ENCODE measurements around the gene PTPRM. TPM values are rescaled to one million over a fixed set of nuclear protein-coding genes. Genes with fewer than 3 reads are reported as not detected.

Gene PTPRM
- total and polyA plus RNA-seq, 4 donors = 118 to 160 (median 122) TPM

- no peak overlapping the region for H3K4me3 ChIP-seq (ENCODE audit: low read depth, low read length)
- H3K36me3 ChIP-seq (ENCODE audit: control insufficient read depth, insufficient read depth, low read length) = no peaks in the 10 kb centered on the region
- H3K9me3 ChIP-seq (ENCODE audit: control insufficient read depth, insufficient read depth, low read length) = no peaks in the 10 kb centered on the region
- no peaks in the 10 kb centered on the region for H3K27me3 ChIP-seq (ENCODE audit: control insufficient read depth, insufficient read depth, low read length)
- no CpG with 5 or more reads among the region's 1 CpG for WGBS (ENCODE audit: insufficient coverage)
- H3K27ac ChIP-seq (ENCODE audit: low read depth, low read length) = no peak overlapping the region
- no peak for DNase-seq (ENCODE audit: low read depth in 4 of 6, low spot score in 6 of 6)
- peaks cover 6% of the 10 kb centered on the region for H3K4me1 ChIP-seq (ENCODE audit: control insufficient read depth, insufficient read depth, low read length)
Observed at GRCh38 chr18:7658701-7659100, 91.6 kb downstream of the PTPRM start.

DNA sequence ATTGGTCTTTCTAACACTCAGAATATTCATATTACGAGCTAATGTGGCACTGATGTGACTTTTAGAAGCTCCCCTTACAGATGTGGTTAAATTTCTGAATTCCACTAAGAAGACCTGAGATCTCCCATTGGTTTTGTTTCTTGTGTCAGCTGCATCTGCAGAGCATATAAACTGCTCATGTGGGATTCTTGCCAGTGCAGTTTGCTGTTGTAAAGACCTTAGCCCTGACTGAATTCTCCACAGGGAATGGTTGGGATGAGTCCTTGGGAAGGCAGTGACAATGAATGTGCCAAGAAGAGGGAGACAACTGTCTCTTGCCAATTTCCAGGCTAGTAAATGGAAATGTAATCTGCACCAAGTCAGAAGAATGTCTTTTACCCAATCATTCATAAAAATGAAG is 94.1 kb downstream of the PTPRM start:
- no peak overlapping the region for H3K27ac ChIP-seq (ENCODE audit: low read depth, low read length)

GRCh38 chr18:7662866-7663265 is 95.8 kb downstream of the PTPRM start:
- H3K9me3 ChIP-seq (ENCODE audit: control insufficient read depth, insufficient read depth, low read length) = no peaks in the 10 kb centered on the region
- H3K27me3 ChIP-seq (ENCODE audit: control insufficient read depth, insufficient read depth, low read length) = no peaks in the 10 kb centered on the region
- H3K4me1 ChIP-seq (ENCODE audit: control insufficient read depth, insufficient read depth, low read length) = peaks cover 11% of the 10 kb centered on the region
- 100% methylated on average over 1 of the region's 2 CpGs for WGBS (ENCODE audit: insufficient coverage)
- no peaks in the 10 kb centered on the region for H3K36me3 ChIP-seq (ENCODE audit: control insufficient read depth, insufficient read depth, low read length)
- no peak overlapping the region for H3K4me3 ChIP-seq (ENCODE audit: low read depth, low read length)
- H3K27ac ChIP-seq (ENCODE audit: low read depth, low read length) = no peak overlapping the region
- no peak for DNase-seq (ENCODE audit: low read depth in 4 of 6, low spot score in 6 of 6)

More for the DNA sequence above, 94.1 kb downstream of the PTPRM start:
- H3K4me1 ChIP-seq (ENCODE audit: control insufficient read depth, insufficient read depth, low read length) = peaks cover 14% of the 10 kb centered on the region
- H3K9me3 ChIP-seq (ENCODE audit: control insufficient read depth, insufficient read depth, low read length) = no peaks in the 10 kb centered on the region
- no peaks in the 10 kb centered on the region for H3K27me3 ChIP-seq (ENCODE audit: control insufficient read depth, insufficient read depth, low read length)
- WGBS (ENCODE audit: insufficient coverage) = no CpG with 5 or more reads among the region's 1 CpG
- DNase-seq (ENCODE audit: low read depth in 4 of 6, low spot score in 6 of 6) = peak in 3 of 6 donors; percentile 15 to 70 (median 51)
- no peak overlapping the region for H3K4me3 ChIP-seq (ENCODE audit: low read depth, low read length)
- H3K36me3 ChIP-seq (ENCODE audit: control insufficient read depth, insufficient read depth, low read length) = no peaks in the 10 kb centered on the region

DNA sequence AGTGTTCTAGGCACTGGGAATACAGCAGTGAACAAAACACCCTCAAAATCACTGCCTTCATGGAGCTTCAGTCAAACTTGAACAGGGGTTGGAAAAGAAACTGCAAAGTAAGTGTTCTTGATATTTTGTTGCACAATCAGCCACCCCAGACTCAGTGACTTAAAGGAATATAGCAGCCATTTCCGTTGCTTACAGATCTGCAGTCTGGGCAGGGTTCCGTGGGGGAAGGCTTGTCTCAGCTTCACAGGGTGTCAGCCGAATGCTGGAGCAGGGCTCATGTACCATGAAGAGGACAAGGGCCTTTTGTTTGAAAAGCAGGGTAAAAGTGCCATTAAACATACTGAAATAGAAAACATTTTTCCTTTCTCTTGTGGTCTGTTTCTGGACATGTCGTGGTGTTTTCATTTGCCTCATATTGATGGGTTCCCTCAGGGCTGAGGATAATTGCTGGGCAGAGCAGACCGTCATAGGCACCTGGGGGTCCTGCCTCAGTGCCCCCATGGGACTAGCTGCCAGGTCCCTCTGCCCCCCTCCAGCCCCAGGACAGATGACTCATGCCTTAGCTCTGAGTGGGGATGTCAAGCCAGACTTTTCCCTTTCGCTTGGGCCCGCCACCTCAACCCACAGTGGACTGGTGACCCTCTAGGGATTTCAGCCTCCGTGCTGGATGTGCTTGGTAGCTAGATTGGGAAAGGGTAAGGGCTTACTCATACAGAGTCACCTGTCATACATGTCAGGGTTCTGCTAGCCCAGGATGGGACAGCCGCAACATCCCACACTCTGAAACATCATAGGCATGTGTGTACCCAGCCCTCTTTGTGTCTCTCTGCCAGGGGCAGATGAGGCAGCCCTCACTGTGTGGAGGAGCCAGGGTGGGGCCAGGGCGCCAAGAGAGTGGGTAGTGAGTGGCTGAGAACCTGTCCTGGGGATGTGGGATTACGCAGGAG is 96.5 kb downstream of the PTPRM start:
- Histone ChIP-seq H3K36me3 (ENCODE audit: control insufficient read depth, insufficient read depth, low read length) (no peaks in the 10 kb centered on the region), H3K4me3 (ENCODE audit: low read depth, low read length) (no peak overlapping the region), H3K9me3 (ENCODE audit: control insufficient read depth, insufficient read depth, low read length) (no peaks in the 10 kb centered on the region), H3K27ac (ENCODE audit: low read depth, low read length) (no peak overlapping the region), H3K4me1 (ENCODE audit: control insufficient read depth, insufficient read depth, low read length) (peaks cover 15% of the 10 kb centered on the region), H3K27me3 (ENCODE audit: control insufficient read depth, insufficient read depth, low read length) (no peaks in the 10 kb centered on the region)
- WGBS (ENCODE audit: insufficient coverage) = 83% methylated on average over 6 of the region's 11 CpGs
- DNase-seq (ENCODE audit: low read depth in 4 of 6, low spot score in 6 of 6) = no peak

GRCh38 chr18:7666195-7666776 is 99.2 kb downstream of the PTPRM start:
- no peak for DNase-seq (ENCODE audit: low read depth in 4 of 6, low spot score in 6 of 6)
- no peaks in the 10 kb centered on the region for H3K9me3 ChIP-seq (ENCODE audit: control insufficient read depth, insufficient read depth, low read length)
- H3K27me3 ChIP-seq (ENCODE audit: control insufficient read depth, insufficient read depth, low read length) = no peaks in the 10 kb centered on the region
- peaks cover 19% of the 10 kb centered on the region for H3K4me1 ChIP-seq (ENCODE audit: control insufficient read depth, insufficient read depth, low read length)
- H3K4me3 ChIP-seq (ENCODE audit: low read depth, low read length) = no peak overlapping the region
- H3K27ac ChIP-seq (ENCODE audit: low read depth, low read length) = no peak overlapping the region
- H3K36me3 ChIP-seq (ENCODE audit: control insufficient read depth, insufficient read depth, low read length) = no peaks in the 10 kb centered on the region
- no CpG with 5 or more reads among the region's 4 CpGs for WGBS (ENCODE audit: insufficient coverage)

DNA sequence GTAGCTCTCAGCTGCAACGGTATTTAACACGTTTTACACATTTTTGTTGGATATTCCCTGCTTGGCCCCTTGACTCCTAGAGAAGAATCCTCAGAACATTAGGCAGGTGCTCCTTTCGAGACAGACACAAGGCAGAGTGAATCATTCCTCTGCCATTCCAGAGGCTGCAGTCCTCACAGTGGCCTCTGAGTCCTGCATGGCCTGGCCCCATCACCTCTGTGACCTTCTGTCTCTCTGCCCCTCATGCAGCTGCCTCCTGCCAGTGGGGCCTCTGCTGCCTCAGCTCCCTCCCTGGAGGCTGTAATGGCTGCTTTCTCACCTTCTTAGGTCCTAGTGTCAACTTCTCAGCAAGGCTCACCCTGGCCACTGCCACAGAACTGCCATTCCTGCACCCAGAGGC is 101.3 kb downstream of the PTPRM start:
- Histone ChIP-seq H3K27ac (ENCODE audit: low read depth, low read length) (no peak overlapping the region), H3K36me3 (ENCODE audit: control insufficient read depth, insufficient read depth, low read length) (no peaks in the 10 kb centered on the region), H3K4me1 (ENCODE audit: control insufficient read depth, insufficient read depth, low read length) (peaks cover 18% of the 10 kb centered on the region), H3K27me3 (ENCODE audit: control insufficient read depth, insufficient read depth, low read length) (no peaks in the 10 kb centered on the region), H3K9me3 (ENCODE audit: control insufficient read depth, insufficient read depth, low read length) (no peaks in the 10 kb centered on the region), H3K4me3 (ENCODE audit: low read depth, low read length) (no peak overlapping the region)
- WGBS (ENCODE audit: insufficient coverage) = 68% methylated on average over 2 of the region's 3 CpGs
- no peak for DNase-seq (ENCODE audit: low read depth in 4 of 6, low spot score in 6 of 6)

DNA sequence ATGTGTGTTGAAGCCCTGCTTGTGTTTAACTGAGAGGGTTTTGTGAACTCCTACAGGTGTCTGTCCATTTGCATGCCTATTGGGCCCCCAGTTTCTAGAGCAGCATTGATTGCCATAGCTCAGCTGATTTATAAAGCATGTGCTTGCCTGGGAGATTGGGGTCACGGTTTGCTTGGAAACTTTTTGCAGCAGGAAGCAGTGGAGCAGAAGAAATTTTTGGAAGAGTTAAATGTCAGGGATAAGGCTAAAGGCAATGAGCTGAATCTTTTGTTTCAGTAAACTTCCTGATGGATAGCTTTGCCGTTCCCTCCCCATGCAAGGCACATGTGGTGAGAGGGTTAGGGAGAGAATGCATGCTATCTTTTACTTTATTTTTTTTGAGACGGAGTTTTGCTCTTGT is 102.2 kb downstream of the PTPRM start:
- Histone ChIP-seq H3K4me1 (ENCODE audit: control insufficient read depth, insufficient read depth, low read length) (peaks cover 8% of the 10 kb centered on the region), H3K36me3 (ENCODE audit: control insufficient read depth, insufficient read depth, low read length) (no peaks in the 10 kb centered on the region), H3K9me3 (ENCODE audit: control insufficient read depth, insufficient read depth, low read length) (no peaks in the 10 kb centered on the region), H3K27me3 (ENCODE audit: control insufficient read depth, insufficient read depth, low read length) (no peaks in the 10 kb centered on the region), H3K4me3 (ENCODE audit: low read depth, low read length) (no peak overlapping the region), H3K27ac (ENCODE audit: low read depth, low read length) (no peak overlapping the region)
- WGBS (ENCODE audit: insufficient coverage) = 21% methylated on average over 2 of the region's 3 CpGs
- peak in 2 of 6 donors; percentile 24 to 44 for DNase-seq (ENCODE audit: low read depth in 4 of 6, low spot score in 6 of 6)

DNA sequence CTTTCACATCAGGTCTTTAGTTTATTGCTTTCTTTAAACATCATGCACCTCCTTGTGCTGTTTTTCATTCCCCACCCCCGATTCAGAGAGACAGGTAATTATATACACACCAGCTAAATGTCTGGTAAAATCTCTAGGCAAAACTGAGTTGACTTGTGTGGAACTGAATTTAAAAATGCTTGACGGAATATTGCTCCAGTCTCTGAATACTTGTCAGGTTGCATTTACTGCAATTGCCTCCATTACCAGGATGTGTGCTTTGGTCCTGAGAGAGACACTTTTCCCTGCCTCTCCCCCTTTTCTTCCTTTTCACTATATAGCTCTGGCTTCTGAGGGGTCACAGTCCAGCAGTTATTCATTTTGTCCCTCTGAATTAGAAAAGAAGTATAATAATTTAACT is 104.0 kb downstream of the PTPRM start:
- Histone ChIP-seq H3K9me3 (ENCODE audit: control insufficient read depth, insufficient read depth, low read length) (no peaks in the 10 kb centered on the region), H3K27ac (ENCODE audit: low read depth, low read length) (no peak overlapping the region), H3K4me3 (ENCODE audit: low read depth, low read length) (no peak overlapping the region), H3K27me3 (ENCODE audit: control insufficient read depth, insufficient read depth, low read length) (no peaks in the 10 kb centered on the region), H3K4me1 (ENCODE audit: control insufficient read depth, insufficient read depth, low read length) (peaks cover 7% of the 10 kb centered on the region), H3K36me3 (ENCODE audit: control insufficient read depth, insufficient read depth, low read length) (no peaks in the 10 kb centered on the region)
- WGBS (ENCODE audit: insufficient coverage) = no CpG with 5 or more reads among the region's 2 CpGs
- no peak for DNase-seq (ENCODE audit: low read depth in 4 of 6, low spot score in 6 of 6)

GRCh38 chr18:7676253-7676873 is 109.2 kb downstream of the PTPRM start:
- Histone ChIP-seq H3K4me3 (ENCODE audit: low read depth, low read length) (no peak overlapping the region), H3K9me3 (ENCODE audit: control insufficient read depth, insufficient read depth, low read length) (no peaks in the 10 kb centered on the region), H3K27me3 (ENCODE audit: control insufficient read depth, insufficient read depth, low read length) (no peaks in the 10 kb centered on the region), H3K4me1 (ENCODE audit: control insufficient read depth, insufficient read depth, low read length) (no peaks in the 10 kb centered on the region), H3K27ac (ENCODE audit: low read depth, low read length) (no peak overlapping the region), H3K36me3 (ENCODE audit: control insufficient read depth, insufficient read depth, low read length) (no peaks in the 10 kb centered on the region)
- DNase-seq (ENCODE audit: low read depth in 4 of 6, low spot score in 6 of 6) = no peak
- WGBS (ENCODE audit: insufficient coverage) = no CpG with 5 or more reads among the region's 8 CpGs

All from spinal cord (tissue), 10 donors.